GM12878 (cell line): ENCODE measurements around the gene GOLGA7B. TPM values are rescaled to one million over a fixed set of nuclear protein-coding genes. Genes with fewer than 3 reads are reported as not detected.

Experiments
- ATAC-seq: fragments of 200-7000 bp; cut with Tn5 transposase; 3 replicates; pipeline ENCODE4 v1.9.1; 2020; ENCODE audit warnings: mild to moderate bottlenecking, moderate library complexity
- BruUV-seq: library from RNA; stranded (reverse); fragments of 400-500 nt; replicated peaks from 2 replicates; lab custom pipeline; 2021; lab: Mats Ljungman, UMichigan
- CTCF ChIA-PET: fragments of 300-600 bp; sonication (Branson Sonifier 250); formaldehyde crosslinking; extraction: SDS; loops from one replicate; lab custom pipeline; 2021; ENCODE audit warnings: inconsistent platforms; lab: Yijun Ruan, JAX
- POLR2A ChIA-PET: fragments of 350-600 bp; formaldehyde crosslinking; extraction: SDS; loops from one replicate; lab custom pipeline; 2021; ENCODE audit warnings: inconsistent platforms; lab: Charles Lee
- RAD21 ChIA-PET: fragments of 300-600 bp; sonication (Branson Sonifier 250); formaldehyde crosslinking; loops from one replicate; lab custom pipeline; 2023; ENCODE audit warnings: antibody characterized with exemption; ENCODE audit not compliant: unreplicated experiment; lab: Charles Lee
- SMC1A ChIA-PET: fragments of 300-600 bp; sonication (Branson Sonifier 250); formaldehyde crosslinking; loops from one replicate; lab custom pipeline; 2023; ENCODE audit not compliant: unreplicated experiment, uncharacterized antibody; lab: Charles Lee
- DNase-seq: peaks from one replicate; pipeline ENCODE4 v3.0.0-alpha.2; 2011; ENCODE audit warnings: low read depth, low spot score
- FAIRE-seq: peaks from 3 replicates; lab custom pipeline; 2011; peaks lifted over from hg19 to GRCh38; lab: Jason Lieb, UNC
- H2AFZ ChIP-seq: 2 replicates; pipeline ENCODE4 v1.6.0; 2011; ENCODE audit warnings: low read depth, low read length, control low read depth; ENCODE audit not compliant: control insufficient read depth
- H3K27ac ChIP-seq: 2 replicates; pipeline ENCODE4 v1.5.1; 2011; ENCODE audit warnings: control low read depth; ENCODE audit not compliant: control insufficient read depth, insufficient read depth
- H3K27me3 ChIP-seq, 2 experiments: replicated peaks in 1 of 2; 2 replicates each; pipeline versions ENCODE4 v1.6.0 to v1.6.1; 2011; ENCODE audit warnings: low read length in 1 of 2; ENCODE audit not compliant: control insufficient read depth in 2 of 2, insufficient read depth in 2 of 2
- H3K36me3 ChIP-seq, 2 experiments: 2 replicates each; pipeline ENCODE4 v1.5.1; 2011; ENCODE audit warnings: low read length in 1 of 2; ENCODE audit not compliant: control insufficient read depth in 2 of 2, insufficient read depth in 2 of 2
- H3K4me1 ChIP-seq: 2 replicates; pipeline ENCODE4 v1.6.1; 2011; ENCODE audit warnings: mild to moderate bottlenecking, low read length, moderate library complexity, mixed read lengths; ENCODE audit not compliant: control insufficient read depth, insufficient read depth
- H3K4me2 ChIP-seq: 2 replicates; pipeline ENCODE4 v1.6.0; 2011; ENCODE audit warnings: control low read depth; ENCODE audit not compliant: control insufficient read depth, insufficient read depth
- H3K4me3 ChIP-seq: fragments of 200-600 bp; sonication (generic); 2 replicates; pipeline ENCODE4 v1.5.1; 2016
- H3K79me2 ChIP-seq: 2 replicates; pipeline ENCODE4 v1.6.0; 2011; ENCODE audit warnings: low read length; ENCODE audit not compliant: control insufficient read depth, insufficient read depth
- H3K9ac ChIP-seq: 2 replicates; pipeline ENCODE4 v1.8.0; 2011; ENCODE audit warnings: low read length, control low read depth, mixed read lengths; ENCODE audit not compliant: control insufficient read depth, insufficient read depth
- H3K9me3 ChIP-seq: replicated peaks from 3 replicates; pipeline ENCODE4 v1.5.1; 2011; ENCODE audit warnings: mild to moderate bottlenecking, low read length; ENCODE audit not compliant: control insufficient read depth, insufficient read depth
- H4K20me1 ChIP-seq: 2 replicates; pipeline ENCODE4 v1.6.0; 2011; ENCODE audit not compliant: control insufficient read depth, insufficient read depth
- CBX5 ChIP-seq: sonication (generic); IDR thresholded peaks from 2 replicates; pipeline ENCODE4 v1.6.1; 2016; ENCODE audit warnings: low read depth, moderate library complexity, mild to moderate bottlenecking, inconsistent platforms
- CHD4 ChIP-seq: fragments of 200-600 bp; sonication (generic); IDR thresholded peaks from 2 replicates; pipeline ENCODE4 v1.6.1; 2016; ENCODE audit warnings: mild to moderate bottlenecking
- ETV6 ChIP-seq, 2 experiments: fragments of 450-650 bp in 1 of 2; IDR thresholded peaks in 1 of 2; conservative IDR thresholded peaks in 1 of 2; 2 replicates each; pipeline ENCODE4 v1.6.1; 2014; ENCODE audit warnings: antibody characterized with exemption in 1 of 2, borderline replicate concordance in 1 of 2, low read depth in 1 of 2, mild to moderate bottlenecking in 1 of 2, moderate library complexity in 1 of 2
- JUND ChIP-seq: IDR thresholded peaks from 2 replicates; pipeline ENCODE4 v1.6.1; 2012; ENCODE audit warnings: low read depth, mild to moderate bottlenecking, low read length, improper control_type of control experiment, moderate library complexity
- NFIC ChIP-seq: IDR thresholded peaks from 2 replicates; pipeline ENCODE4 v1.6.1; 2012; ENCODE audit warnings: low read depth, mild to moderate bottlenecking, inconsistent platforms, low read length, moderate library complexity
- NFYB ChIP-seq: IDR thresholded peaks from 2 replicates; pipeline ENCODE4 v1.6.1; 2011; ENCODE audit warnings: low read depth, mild to moderate bottlenecking, low read length, improper control_type of control experiment, moderate library complexity; ENCODE audit not compliant: insufficient read depth
- POLR2A ChIP-seq: IDR thresholded peaks from 2 replicates; pipeline ENCODE4 v1.6.1; 2011; ENCODE audit warnings: low read depth, mild to moderate bottlenecking, low read length
- POLR2AphosphoS2 ChIP-seq: IDR thresholded peaks from 2 replicates; pipeline ENCODE4 v1.6.1; 2011; ENCODE audit warnings: low read depth, mild to moderate bottlenecking, low read length, improper control_type of control experiment, moderate library complexity
- SIX5 ChIP-seq: IDR thresholded peaks from 2 replicates; pipeline ENCODE4 v1.6.1; 2011; ENCODE audit warnings: mild to moderate bottlenecking, low read depth, low read length, moderate library complexity; ENCODE audit not compliant: severe bottlenecking
- SUPT20H ChIP-seq: IDR thresholded peaks from 2 replicates; pipeline ENCODE4 v1.6.1; 2011; ENCODE audit warnings: low read depth, mild to moderate bottlenecking, low read length, moderate library complexity, borderline replicate concordance; ENCODE audit not compliant: control insufficient read depth
- ZBTB4 ChIP-seq: fragments of 450-650 bp; formaldehyde crosslinking; IDR thresholded peaks from 2 replicates; pipeline ENCODE4 v1.4.0; 2022; ENCODE audit warnings: mild to moderate bottlenecking, moderate library complexity
- ZNF622 ChIP-seq: fragments of 450-650 bp; IDR thresholded peaks from 2 replicates; pipeline ENCODE4 v1.6.1; 2017; ENCODE audit warnings: mild to moderate bottlenecking, inconsistent platforms
- ZSCAN29 ChIP-seq: fragments of 450-650 bp; IDR thresholded peaks from 2 replicates; pipeline ENCODE4 v1.6.1; 2017; ENCODE audit warnings: mild to moderate bottlenecking, moderate library complexity
- WGBS: methylation state at CpG from one replicate; pipeline ENCODE4 v1.1.6; 2016; ENCODE audit warnings: low lambda C conversion rate; ENCODE audit not compliant: insufficient replicate concordance, insufficient coverage; ENCODE audit errors: missing lambda C conversion rate; 5-methylcytosine and 5-hydroxymethylcytosine counted together
- in situ Hi-C: fragments of 300-500 bp; cut with MboI; formaldehyde crosslinking; loops from 9 replicates; pipeline ENCODE4 v1.14.3; 2018; ENCODE audit warnings: mixed read lengths
- intact Hi-C: fragments of 100-400 bp; cut with micrococcal nuclease; formaldehyde crosslinking; loops from one replicate; pipeline ENCODE4 v1.14.2; 2022; ENCODE audit not compliant: unreplicated experiment
- polyA plus RNA-seq, 11 experiments: library from polyadenylated mRNA; depleted of rRNA in 4 of 11; unstranded in 6 of 11; stranded (reverse) in 5 of 11; fragments of >200 nt; fragmentation: Nextera tagmentation in 4 of 11; fragmentation: Illumina TruSeq in 1 of 11; extraction: Ambion mirVana in 4 of 11; extraction: Trizol in 1 of 11; gene quantifications; 1 replicate in 1 of 11; 2 replicates in 10 of 11; pipeline versions ENCODE4 v1.2.1 to v1.2.3, GENCODE V29; 2011 to 2016; ENCODE audit warnings: inconsistent platforms in 2 of 11, missing spikeins in 2 of 11, low read depth in 1 of 11
- total RNA-seq, 4 experiments: library from RNA; depleted of rRNA in 3 of 4; stranded (reverse); fragments of >200 nt in 3 of 4; fragmentation: Illumina TruSeq in 1 of 4; extraction: Trizol in 1 of 4; gene quantifications; 2 replicates each; pipeline versions ENCODE4 v1.2.1 to v1.2.3, GENCODE V29; 2013 to 2021
- TF ChIP-seq, protein P1 (sequence below): IDR thresholded peaks from 2 replicates; pipeline ENCODE4 v1.6.1; 2012; ENCODE audit warnings: low read length, inconsistent platforms
- TF ChIP-seq, protein P2 (sequence below): fragments of 450-650 bp; IDR thresholded peaks from 2 replicates; pipeline ENCODE4 v1.6.1; 2017; ENCODE audit warnings: mild to moderate bottlenecking, low read depth, inconsistent platforms; ENCODE audit not compliant: poor library complexity, severe bottlenecking

GOLGA7B gene
- total and polyA plus RNA-seq, 10 of the 15 experiments (the other 5 are each of a cell fraction or from before 2014, with no cell fraction given), result 0.01 to 0.02 (median 0.01) TPM; not detected in 7

GRCh38 chr10:97820096-97820704 is 29.4 kb upstream of the GOLGA7B start (continued):
- TF ChIP-seq, protein P1, sequence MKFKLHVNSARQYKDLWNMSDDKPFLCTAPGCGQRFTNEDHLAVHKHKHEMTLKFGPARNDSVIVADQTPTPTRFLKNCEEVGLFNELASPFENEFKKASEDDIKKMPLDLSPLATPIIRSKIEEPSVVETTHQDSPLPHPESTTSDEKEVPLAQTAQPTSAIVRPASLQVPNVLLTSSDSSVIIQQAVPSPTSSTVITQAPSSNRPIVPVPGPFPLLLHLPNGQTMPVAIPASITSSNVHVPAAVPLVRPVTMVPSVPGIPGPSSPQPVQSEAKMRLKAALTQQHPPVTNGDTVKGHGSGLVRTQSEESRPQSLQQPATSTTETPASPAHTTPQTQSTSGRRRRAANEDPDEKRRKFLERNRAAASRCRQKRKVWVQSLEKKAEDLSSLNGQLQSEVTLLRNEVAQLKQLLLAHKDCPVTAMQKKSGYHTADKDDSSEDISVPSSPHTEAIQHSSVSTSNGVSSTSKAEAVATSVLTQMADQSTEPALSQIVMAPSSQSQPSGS, result no peak

- in situ Hi-C loops, result no loop called here
- Histone ChIP-seq H3K36me3 (no peaks in the 10 kb centered on the region), H3K4me3 (no peak overlapping the region), H3K27me3 (peaks cover 2% of the 10 kb centered on the region in 2 experiments; a peak in 2 of 4 replicates), H4K20me1 (no peaks in the 10 kb centered on the region), H3K9me3 (no peaks in the 10 kb centered on the region), H2AFZ (no peak overlapping the region), H3K9ac (no peak overlapping the region), H3K4me2 (no peak overlapping the region), H3K4me1 (no peaks in the 10 kb centered on the region), H3K79me2 (no peaks in the 10 kb centered on the region), H3K27ac (no peak overlapping the region)
- ChIA-PET CTCF (no interaction called here), SMC1A (no interaction called here), POLR2A (no interaction called here), RAD21 (no interaction called here)
- 47% methylated on average over 9 of the region's 9 CpGs for WGBS
- DNase-seq (no peak), FAIRE-seq (no peak), ATAC-seq (no peak)
- no TSS peak for BruUV-seq
- intact Hi-C loops, result no loop called here
- TF ChIP-seq CBX5, result no peak
- TF ChIP-seq ZNF622, result no peak
- no peak for TF ChIP-seq ETV6 (conservative IDR thresholded peaks at IDR 0.05 in 1 of 2, IDR thresholded peaks at IDR 0.05 in 1 of 2; ENCODE audit: borderline replicate concordance in 1 of 2, low read depth in 1 of 2)
- TF ChIP-seq SIX5, result no peak
- no peak for TF ChIP-seq POLR2A
- no peak for TF ChIP-seq SUPT20H
- no peak for TF ChIP-seq NFIC
- TF ChIP-seq, protein P2, sequence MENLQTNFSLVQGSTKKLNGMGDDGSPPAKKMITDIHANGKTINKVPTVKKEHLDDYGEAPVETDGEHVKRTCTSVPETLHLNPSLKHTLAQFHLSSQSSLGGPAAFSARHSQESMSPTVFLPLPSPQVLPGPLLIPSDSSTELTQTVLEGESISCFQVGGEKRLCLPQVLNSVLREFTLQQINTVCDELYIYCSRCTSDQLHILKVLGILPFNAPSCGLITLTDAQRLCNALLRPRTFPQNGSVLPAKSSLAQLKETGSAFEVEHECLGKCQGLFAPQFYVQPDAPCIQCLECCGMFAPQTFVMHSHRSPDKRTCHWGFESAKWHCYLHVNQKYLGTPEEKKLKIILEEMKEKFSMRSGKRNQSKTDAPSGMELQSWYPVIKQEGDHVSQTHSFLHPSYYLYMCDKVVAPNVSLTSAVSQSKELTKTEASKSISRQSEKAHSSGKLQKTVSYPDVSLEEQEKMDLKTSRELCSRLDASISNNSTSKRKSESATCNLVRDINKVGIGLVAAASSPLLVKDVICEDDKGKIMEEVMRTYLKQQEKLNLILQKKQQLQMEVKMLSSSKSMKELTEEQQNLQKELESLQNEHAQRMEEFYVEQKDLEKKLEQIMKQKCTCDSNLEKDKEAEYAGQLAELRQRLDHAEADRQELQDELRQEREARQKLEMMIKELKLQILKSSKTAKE, result no peak
- TF ChIP-seq JUND, result no peak
- no peak for TF ChIP-seq NFYB
- TF ChIP-seq ZSCAN29, result no peak
- no peak for TF ChIP-seq ZBTB4
- TF ChIP-seq POLR2AphosphoS2, result no peak
- TF ChIP-seq CHD4, result no peak
These were observed 28.2 kb upstream of the GOLGA7B start for GRCh38 chr10:97821308-97822038.
